ENCODE measurements around the gene VEGFB.

GRCh38 chr11:64229090-64229743 lies 5.2 kb upstream of the VEGFB start:
- TF ChIP-seq ZNF274 (IDR thresholded peaks at IDR 0.05; ENCODE audit: low read depth, low read length) (no peak), YY1 (IDR thresholded peaks at IDR 0.05; ENCODE audit: insufficient read depth, insufficient read length) (no peak)

Data from NT2/D1 (cell line).